Measurements from ENCODE around the gene KRT72. TPM values are rescaled to one million over a fixed set of nuclear protein-coding genes. Genes with fewer than 3 reads are reported as not detected.

KRT72 gene
- polyA plus RNA-seq, 1 donor (not counting 4 experiments of a cell fraction or from before 2014, with no cell fraction given): not detected

GRCh38 chr12:52630008-52630500 lies 28.8 kb upstream of the KRT72 start:
- Histone ChIP-seq H3K36me3 (ENCODE audit: control insufficient read depth in 2 of 2, extremely low read depth in 1 of 2, insufficient read depth in 2 of 2, low read length in 2 of 2) (no peaks in the 10 kb centered on the region), H3K4me2 (ENCODE audit: control insufficient read depth, extremely low read depth, insufficient read depth, low read depth, low read length) (no peak overlapping the region), H3K27ac (ENCODE audit: control insufficient read depth, insufficient read depth, low read length) (no peak overlapping the region), H3K4me1 (ENCODE audit: control insufficient read depth, extremely low read depth, insufficient read depth, low read length) (no peaks in the 10 kb centered on the region), H3K27me3 (ENCODE audit: control insufficient read depth, extremely low read depth, insufficient read depth, low read length) (peaks cover 46% of the 10 kb centered on the region), H4K20me1 (ENCODE audit: control insufficient read depth, extremely low read depth, insufficient read depth, low read length) (no peaks in the 10 kb centered on the region), H3K4me3 (ENCODE audit: control insufficient read depth in 2 of 3, extremely low read depth in 1 of 3, insufficient read depth in 2 of 3, low read depth in 1 of 3, low read length in 3 of 3) (no peak overlapping the region), H3K9me3 (ENCODE audit: control insufficient read depth, low read depth, low read length) (no peaks in the 10 kb centered on the region), H3K79me2 (ENCODE audit: control insufficient read depth, insufficient read depth, low read length) (no peaks in the 10 kb centered on the region), H3K9me1 (ENCODE audit: control insufficient read depth, extremely low read depth, insufficient read depth, low read length) (peaks cover 3% of the 10 kb centered on the region), H3K9ac (ENCODE audit: control insufficient read depth, extremely low read depth, insufficient read depth, low read length) (no peak overlapping the region), H2AFZ (ENCODE audit: control insufficient read depth, low read length) (no peak overlapping the region)
- TF ChIP-seq EZH2 (IDR thresholded peaks at IDR 0.05; ENCODE audit: low read length): no peak
- no peak for TF ChIP-seq CTCF (optimal IDR thresholded peaks at IDR 0.05 in 1 of 3, IDR thresholded peaks at IDR 0.05 in 1 of 3, conservative IDR thresholded peaks at IDR 0.05 in 1 of 3; ENCODE audit: extremely low read depth in 1 of 3, insufficient read depth in 2 of 3, low read length in 3 of 3)
- FAIRE-seq (no peak), DNase-seq (ENCODE audit: low read depth, low spot score) (no peak)
- dilution Hi-C loops (cut with MboI; ENCODE audit: extremely low pct_ligation_motif_present, low sequenced_read_pairs): no loop called here

GRCh38 chr12:52629281-52630007 lies 28.2 kb upstream of the KRT72 start:
- peaks cover 46% of the 10 kb centered on the region for H3K27me3 ChIP-seq (ENCODE audit: control insufficient read depth, extremely low read depth, insufficient read depth, low read length)
- H3K36me3 ChIP-seq (ENCODE audit: control insufficient read depth in 2 of 2, extremely low read depth in 1 of 2, insufficient read depth in 2 of 2, low read length in 2 of 2): no peaks in the 10 kb centered on the region
- dilution Hi-C loops (cut with MboI; ENCODE audit: extremely low pct_ligation_motif_present, low sequenced_read_pairs): no loop called here
- no peaks in the 10 kb centered on the region for H3K79me2 ChIP-seq (ENCODE audit: control insufficient read depth, insufficient read depth, low read length)
- FAIRE-seq: no peak
- no peak for TF ChIP-seq EZH2 (IDR thresholded peaks at IDR 0.05; ENCODE audit: low read length)
- no peaks in the 10 kb centered on the region for H3K9me3 ChIP-seq (ENCODE audit: control insufficient read depth, low read depth, low read length)
- no peak overlapping the region for H2AFZ ChIP-seq (ENCODE audit: control insufficient read depth, low read length)
- no peak overlapping the region for H3K9ac ChIP-seq (ENCODE audit: control insufficient read depth, extremely low read depth, insufficient read depth, low read length)
- H4K20me1 ChIP-seq (ENCODE audit: control insufficient read depth, extremely low read depth, insufficient read depth, low read length): no peaks in the 10 kb centered on the region
- no peaks in the 10 kb centered on the region for H3K4me1 ChIP-seq (ENCODE audit: control insufficient read depth, extremely low read depth, insufficient read depth, low read length)
- peaks cover 3% of the 10 kb centered on the region for H3K9me1 ChIP-seq (ENCODE audit: control insufficient read depth, extremely low read depth, insufficient read depth, low read length)
- H3K4me3 ChIP-seq (ENCODE audit: control insufficient read depth in 2 of 3, extremely low read depth in 1 of 3, insufficient read depth in 2 of 3, low read depth in 1 of 3, low read length in 3 of 3): no peak overlapping the region
- H3K27ac ChIP-seq (ENCODE audit: control insufficient read depth, insufficient read depth, low read length): no peak overlapping the region
- no peak for DNase-seq (ENCODE audit: low read depth, low spot score)
- H3K4me2 ChIP-seq (ENCODE audit: control insufficient read depth, extremely low read depth, insufficient read depth, low read depth, low read length): no peak overlapping the region

All from keratinocyte (primary cell).